Measurements from ENCODE around the gene CCM2.

GRCh38 chr7:45114926-45115325 lies 114.9 kb downstream of the CCM2 start:
- no peak for TF ChIP-seq CTCF (IDR thresholded peaks at IDR 0.05)
- TF ChIP-seq POLR2A (IDR thresholded peaks at IDR 0.05): no peak
